ENCODE measurements around the gene CDK14. TPM values are rescaled to one million over a fixed set of nuclear protein-coding genes. Genes with fewer than 3 reads are reported as not detected.

The CDK14 gene
- total RNA-seq, 1 donor from 2014 or later: 1.9 TPM

DNA sequence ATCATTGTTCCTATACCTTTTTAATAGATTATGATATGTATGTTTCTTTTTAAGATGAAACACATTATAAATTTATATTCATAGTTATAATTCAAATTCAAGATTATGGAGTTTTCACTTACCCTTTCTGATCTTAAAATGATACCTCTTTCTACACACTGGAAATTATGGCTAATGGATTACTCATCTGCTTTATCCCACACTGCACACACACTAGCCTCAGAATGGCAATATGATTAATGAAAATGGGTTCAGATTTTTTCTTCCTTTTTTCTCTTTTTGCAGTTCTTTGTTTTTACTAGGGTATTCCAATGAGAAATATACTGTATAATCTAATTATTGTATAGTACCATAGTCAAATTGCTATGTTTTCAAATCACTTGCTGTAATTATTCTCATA is 585.8 kb downstream of the CDK14 start:
- Mint-ChIP-seq H3K27ac (no peak overlapping the region), H3K27me3 (no peaks in the 10 kb centered on the region), H3K36me3 (ENCODE audit: low read depth) (no peaks in the 10 kb centered on the region), H3K4me1 (no peaks in the 10 kb centered on the region), H3K9me3 (no peaks in the 10 kb centered on the region), H3K4me3 (no peak overlapping the region)
- no peak for DNase-seq
- intact Hi-C loops (cut with micrococcal nuclease): no loop called here

- Mint-ChIP-seq H3K27me3 (no peaks in the 10 kb centered on the region), H3K36me3 (ENCODE audit: low read depth) (no peaks in the 10 kb centered on the region), H3K4me3 (no peak overlapping the region), H3K9me3 (no peaks in the 10 kb centered on the region), H3K4me1 (no peaks in the 10 kb centered on the region), H3K27ac (no peak overlapping the region)
- intact Hi-C loops (cut with micrococcal nuclease): no loop called here
- DNase-seq: no peak
Measured at GRCh38 chr7:91182819-91183764, 587.0 kb downstream of the CDK14 start.

- intact Hi-C loops (cut with micrococcal nuclease): no loop called here
Measured at GRCh38 chr7:91185771-91186170, 589.6 kb downstream of the CDK14 start.

GRCh38 chr7:91187061-91187460 is 590.9 kb downstream of the CDK14 start:
- Mint-ChIP-seq H3K27me3 (no peaks in the 10 kb centered on the region), H3K9me3 (no peaks in the 10 kb centered on the region), H3K27ac (no peak overlapping the region), H3K4me3 (no peak overlapping the region), H3K4me1 (no peaks in the 10 kb centered on the region), H3K36me3 (ENCODE audit: low read depth) (no peaks in the 10 kb centered on the region)
- no peak for DNase-seq
- intact Hi-C loops (cut with micrococcal nuclease): no loop called here

More at GRCh38 chr7:91185771-91186170, 589.6 kb downstream of the CDK14 start:
- Mint-ChIP-seq H3K27me3 (no peaks in the 10 kb centered on the region), H3K4me3 (no peak overlapping the region), H3K36me3 (ENCODE audit: low read depth) (no peaks in the 10 kb centered on the region), H3K4me1 (no peaks in the 10 kb centered on the region), H3K27ac (no peak overlapping the region), H3K9me3 (no peaks in the 10 kb centered on the region)
- no peak for DNase-seq

DNA sequence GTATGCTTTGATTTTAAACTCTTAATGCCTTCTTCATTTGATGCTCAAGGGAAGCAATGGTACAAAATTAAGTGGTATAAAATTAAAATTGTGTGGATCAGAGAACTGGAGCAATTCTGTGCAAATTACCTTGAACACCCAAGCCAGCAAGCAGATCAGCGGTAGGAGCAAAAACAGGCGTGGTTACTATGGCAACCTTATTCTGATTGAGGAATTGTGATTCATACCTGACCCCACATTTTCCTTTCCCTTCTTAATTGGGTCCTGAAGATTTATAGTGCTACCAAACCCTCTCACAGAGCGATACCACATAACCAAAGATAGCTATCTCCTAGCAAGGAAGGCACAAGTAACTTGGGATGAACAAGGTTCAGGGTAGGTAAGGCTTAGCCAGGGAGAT is 595.6 kb downstream of the CDK14 start:
- no peak overlapping the region for H3K27ac Mint-ChIP-seq
- no peaks in the 10 kb centered on the region for H3K27me3 Mint-ChIP-seq
- H3K36me3 Mint-ChIP-seq (ENCODE audit: low read depth): no peaks in the 10 kb centered on the region

GRCh38 chr7:91193141-91193540 is 597.0 kb downstream of the CDK14 start:
- H3K4me1 Mint-ChIP-seq: no peaks in the 10 kb centered on the region
- DNase-seq: no peak
- no peaks in the 10 kb centered on the region for H3K36me3 Mint-ChIP-seq (ENCODE audit: low read depth)
- intact Hi-C loops (cut with micrococcal nuclease): no loop called here
- no peak overlapping the region for H3K27ac Mint-ChIP-seq
- H3K9me3 Mint-ChIP-seq: no peaks in the 10 kb centered on the region
- no peaks in the 10 kb centered on the region for H3K27me3 Mint-ChIP-seq
- H3K4me3 Mint-ChIP-seq: no peak overlapping the region

More for the DNA sequence above, 595.6 kb downstream of the CDK14 start:
- no peak overlapping the region for H3K4me3 Mint-ChIP-seq
- no peaks in the 10 kb centered on the region for H3K4me1 Mint-ChIP-seq
- no peaks in the 10 kb centered on the region for H3K9me3 Mint-ChIP-seq
- DNase-seq: no peak
- intact Hi-C loops (cut with micrococcal nuclease): no loop called here

DNA sequence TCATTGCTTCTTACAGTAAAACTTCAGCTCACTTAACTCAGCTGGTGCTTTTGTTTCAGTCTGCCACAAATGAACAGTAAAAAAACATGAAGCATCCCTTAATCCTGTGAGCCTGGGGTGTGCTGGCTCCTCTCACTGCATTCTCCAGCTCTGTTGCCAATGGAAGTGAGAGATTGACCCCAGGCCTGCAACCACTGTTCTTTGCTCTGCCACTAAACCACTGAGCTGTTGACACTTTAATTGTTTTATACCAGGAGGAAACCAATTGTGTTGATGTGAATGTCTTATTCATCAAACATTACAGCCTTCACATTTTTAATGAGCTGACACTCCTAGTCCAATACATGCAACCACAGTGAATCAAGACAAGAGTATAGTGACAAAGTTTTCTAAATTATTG is 598.7 kb downstream of the CDK14 start:
- Mint-ChIP-seq H3K9me3 (no peaks in the 10 kb centered on the region), H3K36me3 (ENCODE audit: low read depth) (no peaks in the 10 kb centered on the region), H3K27me3 (no peaks in the 10 kb centered on the region), H3K4me3 (no peak overlapping the region), H3K27ac (no peak overlapping the region), H3K4me1 (no peaks in the 10 kb centered on the region)
- DNase-seq: no peak
- intact Hi-C loops (cut with micrococcal nuclease): no loop called here

- Mint-ChIP-seq H3K27me3 (no peaks in the 10 kb centered on the region), H3K27ac (no peak overlapping the region), H3K9me3 (no peaks in the 10 kb centered on the region), H3K4me1 (no peaks in the 10 kb centered on the region), H3K36me3 (ENCODE audit: low read depth) (no peaks in the 10 kb centered on the region), H3K4me3 (no peak overlapping the region)
- intact Hi-C loops (cut with micrococcal nuclease): no loop called here
- DNase-seq: no peak
Measured at GRCh38 chr7:91196058-91196457, 599.9 kb downstream of the CDK14 start.

- H3K27me3 Mint-ChIP-seq: no peaks in the 10 kb centered on the region
- H3K27ac Mint-ChIP-seq: no peak overlapping the region
- no peaks in the 10 kb centered on the region for H3K9me3 Mint-ChIP-seq
- intact Hi-C loops (cut with micrococcal nuclease): no loop called here
- no peak for DNase-seq
- H3K4me3 Mint-ChIP-seq: no peak overlapping the region
- H3K36me3 Mint-ChIP-seq (ENCODE audit: low read depth): no peaks in the 10 kb centered on the region
- H3K4me1 Mint-ChIP-seq: no peaks in the 10 kb centered on the region
Measured at GRCh38 chr7:91198371-91198770, 602.2 kb downstream of the CDK14 start.

GRCh38 chr7:91199601-91200000 is 603.5 kb downstream of the CDK14 start:
- H3K27me3 Mint-ChIP-seq: no peaks in the 10 kb centered on the region
- H3K4me3 Mint-ChIP-seq: no peak overlapping the region
- intact Hi-C loops (cut with micrococcal nuclease): no loop called here
- H3K36me3 Mint-ChIP-seq (ENCODE audit: low read depth): no peaks in the 10 kb centered on the region
- H3K27ac Mint-ChIP-seq: no peak overlapping the region
- H3K4me1 Mint-ChIP-seq: no peaks in the 10 kb centered on the region
- DNase-seq: no peak
- no peaks in the 10 kb centered on the region for H3K9me3 Mint-ChIP-seq

- H3K27me3 Mint-ChIP-seq: no peaks in the 10 kb centered on the region
- no peak overlapping the region for H3K4me3 Mint-ChIP-seq
- no peak for DNase-seq
- intact Hi-C loops (cut with micrococcal nuclease): no loop called here
- no peaks in the 10 kb centered on the region for H3K9me3 Mint-ChIP-seq
- no peaks in the 10 kb centered on the region for H3K36me3 Mint-ChIP-seq (ENCODE audit: low read depth)
- H3K27ac Mint-ChIP-seq: no peak overlapping the region
- no peaks in the 10 kb centered on the region for H3K4me1 Mint-ChIP-seq
Measured at GRCh38 chr7:91201442-91202113, 605.5 kb downstream of the CDK14 start.

GRCh38 chr7:91206361-91206960 is 610.3 kb downstream of the CDK14 start:
- Mint-ChIP-seq H3K4me3 (no peak overlapping the region), H3K9me3 (no peaks in the 10 kb centered on the region), H3K27ac (no peak overlapping the region), H3K27me3 (no peaks in the 10 kb centered on the region), H3K4me1 (no peaks in the 10 kb centered on the region), H3K36me3 (ENCODE audit: low read depth) (no peaks in the 10 kb centered on the region)
- intact Hi-C loops (cut with micrococcal nuclease): no loop called here
- no peak for DNase-seq

GRCh38 chr7:91212582-91212981 is 616.5 kb downstream of the CDK14 start:
- intact Hi-C loops (cut with micrococcal nuclease): no loop called here
- no peak overlapping the region for H3K4me3 Mint-ChIP-seq
- H3K9me3 Mint-ChIP-seq: no peaks in the 10 kb centered on the region
- H3K4me1 Mint-ChIP-seq: no peaks in the 10 kb centered on the region
- H3K27me3 Mint-ChIP-seq: no peaks in the 10 kb centered on the region
- H3K36me3 Mint-ChIP-seq (ENCODE audit: low read depth): no peaks in the 10 kb centered on the region
- H3K27ac Mint-ChIP-seq: no peak overlapping the region
- DNase-seq: no peak

DNA sequence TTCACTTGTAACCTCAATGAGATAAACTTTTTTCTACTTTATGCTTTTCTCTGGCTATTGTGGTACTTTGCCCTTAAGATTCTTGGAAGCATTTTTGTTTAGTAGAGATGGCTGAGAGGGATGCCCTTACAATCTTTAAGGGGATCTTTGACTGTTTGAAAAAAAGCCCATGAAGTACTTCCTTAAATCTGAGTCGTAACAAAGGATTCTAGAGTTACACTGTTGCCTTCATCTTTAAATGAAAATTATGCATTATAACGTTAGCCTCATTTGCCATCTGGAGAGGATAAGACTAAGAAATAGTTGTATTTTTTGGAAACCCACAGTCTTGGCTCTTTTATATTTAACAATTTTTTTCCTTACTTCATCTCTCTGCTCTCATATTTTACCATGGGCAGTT is 630.3 kb downstream of the CDK14 start:
- Mint-ChIP-seq H3K27me3 (no peaks in the 10 kb centered on the region), H3K9me3 (no peaks in the 10 kb centered on the region), H3K36me3 (ENCODE audit: low read depth) (no peaks in the 10 kb centered on the region), H3K4me3 (no peak overlapping the region), H3K27ac (no peak overlapping the region), H3K4me1 (no peaks in the 10 kb centered on the region)
- intact Hi-C loops (cut with micrococcal nuclease): no loop called here
- no peak for DNase-seq
